ENCODE data around the gene RTN4. TPM values are rescaled to one million over a fixed set of nuclear protein-coding genes. Genes with fewer than 3 reads are reported as not detected.
A peak's percentile ranks its signal among the peaks of the same experiment; 100 is the strongest.

RTN4 gene
- total and polyA plus RNA-seq, 8 donors = 181 to 373 (median 200) TPM

- Histone ChIP-seq H3K27me3 (no peaks in the 10 kb centered on the region), H3K36me3 (no peaks in the 10 kb centered on the region), H3K9me3 (no peaks in the 10 kb centered on the region), H3K27ac (no peak overlapping the region), H3K4me3 (no peak overlapping the region), H3K4me1 (peaks cover 6 to 72% of the 10 kb centered on the region in 2 donors)
- ATAC-seq (no peak), DNase-seq (no peak)
- TF ChIP-seq CTCF (IDR thresholded peaks at IDR 0.05) = no peak
- intact Hi-C loops (cut with DNase I) = no loop called here
These were observed 46.3 kb downstream of the RTN4 start for GRCh38 chr2:55003706-55004639.

- intact Hi-C loops (cut with DNase I) = no loop called here
- no peaks in the 10 kb centered on the region for H3K9me3 ChIP-seq
- H3K4me1 ChIP-seq = peaks cover 8 to 79% of the 10 kb centered on the region in 2 donors
- no peak overlapping the region for H3K27ac ChIP-seq
- no peak for ATAC-seq
- no peak for DNase-seq
- H3K4me3 ChIP-seq = no peak overlapping the region
- no peaks in the 10 kb centered on the region for H3K27me3 ChIP-seq
- H3K36me3 ChIP-seq = no peaks in the 10 kb centered on the region
- TF ChIP-seq CTCF (IDR thresholded peaks at IDR 0.05) = no peak
These were observed 48.5 kb downstream of the RTN4 start for GRCh38 chr2:55001716-55002115.

- H3K36me3 ChIP-seq = no peaks in the 10 kb centered on the region
- intact Hi-C loops (cut with DNase I) = no loop called here
- H3K4me3 ChIP-seq = no peak overlapping the region
- peaks cover 8 to 67% of the 10 kb centered on the region in 2 donors for H3K4me1 ChIP-seq
- ATAC-seq (no peak), DNase-seq (no peak)
- no peaks in the 10 kb centered on the region for H3K27me3 ChIP-seq
- H3K27ac ChIP-seq = peak overlapping the region in 1 of 2 donors; percentile 6
- TF ChIP-seq CTCF (IDR thresholded peaks at IDR 0.05) = no peak
- H3K9me3 ChIP-seq = no peaks in the 10 kb centered on the region
These were observed 49.9 kb downstream of the RTN4 start for GRCh38 chr2:55000341-55000740.

- peak; percentile 78 for ATAC-seq
- Histone ChIP-seq H3K4me1 (peaks cover 8 to 64% of the 10 kb centered on the region in 2 donors), H3K4me3 (no peak overlapping the region), H3K36me3 (no peaks in the 10 kb centered on the region), H3K9me3 (no peaks in the 10 kb centered on the region), H3K27ac (no peak overlapping the region), H3K27me3 (no peaks in the 10 kb centered on the region)
- no peak for TF ChIP-seq CTCF (IDR thresholded peaks at IDR 0.05)
- peak in 1 of 4 donors; percentile 47 for DNase-seq
- intact Hi-C loops (cut with DNase I) = no loop called here
These were observed 51.1 kb downstream of the RTN4 start for GRCh38 chr2:54999182-54999581.

- peaks cover 8 to 58% of the 10 kb centered on the region in 2 donors for H3K4me1 ChIP-seq
- no peaks in the 10 kb centered on the region for H3K9me3 ChIP-seq
- no peaks in the 10 kb centered on the region for H3K27me3 ChIP-seq
- no peak for TF ChIP-seq CTCF (IDR thresholded peaks at IDR 0.05)
- intact Hi-C loops (cut with DNase I) = no loop called here
- DNase-seq = no peak
- H3K36me3 ChIP-seq = no peaks in the 10 kb centered on the region
- no peak for ATAC-seq
- H3K27ac ChIP-seq = no peak overlapping the region
- H3K4me3 ChIP-seq = no peak overlapping the region
These were observed 52.4 kb downstream of the RTN4 start for GRCh38 chr2:54997826-54998225.

Measured in left lung (tissue), 10 donors.